Stimulated activated CD4-positive, alpha-beta T cell treated with anti-CD3 and anti-CD28 coated beads, Interleukin-4, amount 100 ng/mL, for 4 hours (primary cell): ENCODE measurements around the gene DMD.

Experiments
- DNase-seq, 2 experiments: peaks; one replicate each; pipeline ENCODE4 v3.0.0-alpha.2; 2020

DMD gene

DNA sequence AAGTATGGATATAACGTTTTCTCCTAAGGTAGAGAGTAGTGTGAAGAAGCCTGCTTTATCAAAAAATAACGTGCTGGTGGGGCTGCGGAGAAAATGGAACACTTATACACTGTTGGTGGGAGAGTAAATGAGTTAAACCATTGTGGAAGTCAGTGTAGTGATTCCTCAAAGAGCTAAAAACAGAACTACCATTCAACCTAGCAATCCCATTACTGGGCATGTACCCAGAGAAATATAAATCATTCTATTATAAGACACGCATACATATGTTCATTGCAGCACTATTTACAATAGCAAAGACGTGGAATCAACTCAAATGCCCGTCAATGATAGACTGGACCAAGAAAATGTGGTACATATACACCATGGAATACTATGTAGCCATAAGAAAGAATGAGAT lies 196.4 kb downstream of the DMD start:
- DNase-seq = no peak

DNA sequence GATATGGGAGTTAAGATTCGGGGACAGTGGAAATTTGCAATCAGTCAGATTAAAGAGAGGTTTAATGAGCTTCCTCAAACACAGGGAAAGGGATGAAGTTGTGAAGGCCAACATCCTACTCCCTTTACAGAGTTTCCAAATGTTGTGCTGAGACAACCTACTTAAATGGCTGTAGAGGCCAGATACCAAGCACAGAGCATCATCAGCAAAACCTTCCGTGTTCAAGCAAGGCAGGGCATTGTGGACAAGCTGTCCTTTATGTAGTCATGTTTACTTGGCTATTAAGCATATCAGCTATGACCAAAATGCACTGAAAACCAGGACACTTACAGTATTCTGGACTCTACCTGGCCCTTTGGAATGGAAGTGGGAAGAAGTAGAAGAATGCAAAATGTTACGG lies 197.3 kb downstream of the DMD start:
- DNase-seq = no peak

DNA sequence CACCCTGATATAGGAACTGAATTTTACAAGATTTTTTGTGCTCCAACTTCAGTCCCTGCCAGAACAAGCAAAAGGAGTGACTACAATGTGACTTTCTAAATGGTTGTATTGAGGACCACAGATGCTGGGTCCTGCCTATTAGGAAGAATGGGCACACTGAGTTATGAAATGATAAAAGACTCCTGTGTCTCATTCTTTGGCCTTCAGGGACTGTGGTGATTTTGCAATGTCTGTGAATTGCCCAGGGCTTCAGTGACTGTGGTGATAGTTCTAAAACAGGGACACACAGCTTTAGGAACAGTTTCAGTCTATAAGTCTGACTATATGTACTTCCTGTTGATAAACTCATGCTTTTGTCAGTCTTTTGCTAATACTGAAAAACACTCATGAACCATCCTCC lies 210.2 kb downstream of the DMD start:
- DNase-seq = no peak

DNA sequence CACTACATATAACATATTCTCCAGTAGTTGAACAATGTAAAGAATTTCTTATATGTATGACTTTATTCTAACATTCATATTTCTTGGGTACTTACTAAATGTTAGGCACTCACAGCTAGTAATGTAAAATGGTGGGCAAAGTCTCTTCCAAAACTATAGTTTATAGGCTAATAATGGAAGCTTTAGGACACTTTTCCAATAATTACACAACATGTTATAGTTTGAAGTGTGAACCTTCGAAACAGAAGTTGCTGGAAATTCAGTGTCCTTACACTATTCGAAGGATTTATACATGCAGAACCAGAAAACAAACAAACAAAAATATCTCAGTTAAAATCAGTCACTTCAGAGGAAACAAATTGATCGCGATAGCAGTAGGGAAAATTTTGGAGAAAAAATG lies 212.6 kb downstream of the DMD start:
- no peak for DNase-seq

DNA sequence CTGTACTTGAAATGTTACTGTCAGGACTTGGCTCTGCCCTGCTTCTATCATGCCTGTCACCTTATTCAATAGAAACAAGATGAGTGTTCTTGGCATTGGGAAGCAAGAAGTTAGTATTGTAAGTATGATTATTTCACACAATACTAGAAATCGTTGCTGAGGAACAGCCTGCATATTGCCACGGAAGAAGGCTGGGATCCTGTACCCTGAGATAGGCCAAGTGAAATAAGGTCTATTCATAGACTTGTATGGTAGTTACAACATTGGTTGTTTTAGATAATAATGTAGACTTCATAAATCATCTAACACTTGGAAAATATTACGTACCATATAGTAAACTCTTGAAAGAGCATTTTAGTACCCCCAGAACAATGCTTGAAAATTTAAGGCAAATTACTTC lies 215.9 kb downstream of the DMD start:
- DNase-seq = no peak

DNA sequence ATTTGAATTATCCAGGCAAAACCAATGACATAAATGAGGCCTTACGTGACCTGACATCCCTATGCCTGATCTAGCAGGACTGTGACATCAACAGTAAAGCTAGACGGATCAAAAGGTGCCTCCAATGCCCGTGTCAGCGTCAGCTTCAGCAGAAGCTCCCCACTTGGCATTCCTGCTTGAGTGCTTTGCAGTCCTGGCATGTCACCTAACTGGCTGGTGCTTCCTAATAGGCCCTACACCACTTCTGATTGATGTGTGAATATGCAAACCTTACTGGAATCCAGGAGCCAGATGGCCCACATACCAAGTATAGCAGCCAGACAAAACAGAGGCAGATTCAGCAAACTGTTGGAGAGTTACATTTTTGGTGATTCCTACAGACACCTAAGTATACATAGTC lies 224.2 kb downstream of the DMD start:
- DNase-seq = no peak

DNA sequence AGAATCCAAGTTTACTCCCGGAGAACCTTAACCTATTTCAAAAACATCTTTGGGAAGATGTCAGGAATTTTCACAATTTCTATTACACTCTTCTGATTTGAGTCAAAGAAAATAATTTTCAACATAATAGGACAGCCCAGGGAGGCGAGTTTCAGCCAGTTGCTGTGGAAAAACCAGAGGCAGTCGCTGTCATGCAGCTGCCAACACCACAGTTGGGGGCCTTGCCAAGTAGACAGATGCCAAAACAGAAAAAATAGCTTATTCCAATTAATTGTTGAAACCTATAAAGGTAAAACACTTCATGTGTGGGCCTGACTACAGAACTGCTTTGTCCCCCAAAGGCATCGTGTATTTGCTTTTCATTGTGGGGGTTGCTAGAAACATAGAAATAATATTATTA lies 225.8 kb downstream of the DMD start:
- no peak for DNase-seq

DNA sequence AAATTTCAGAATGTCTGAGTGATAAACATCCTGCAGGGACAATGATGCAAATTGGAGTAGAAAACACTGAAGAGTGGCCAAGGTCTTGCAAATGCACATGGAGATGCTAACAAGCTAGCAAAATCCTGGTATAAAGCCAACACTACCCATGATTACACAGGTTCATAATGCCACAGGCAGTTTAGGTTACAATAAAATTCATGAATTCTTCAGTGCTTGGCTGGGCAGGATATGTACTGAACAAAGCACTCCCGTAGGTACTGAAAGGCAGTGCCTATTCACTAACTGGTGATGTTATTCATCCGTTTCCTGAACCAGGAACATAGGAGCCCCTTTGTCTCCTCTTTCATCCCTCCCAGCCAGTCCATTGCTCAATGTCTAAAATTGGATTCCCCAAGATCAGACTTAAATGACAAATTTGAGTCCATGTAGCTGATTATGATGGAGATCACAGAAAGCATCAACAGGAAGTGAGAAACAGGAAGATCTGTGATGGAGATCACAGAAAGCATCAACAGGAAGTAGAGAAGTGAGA lies 244.5 kb downstream of the DMD start:
- no peak for DNase-seq

DNA sequence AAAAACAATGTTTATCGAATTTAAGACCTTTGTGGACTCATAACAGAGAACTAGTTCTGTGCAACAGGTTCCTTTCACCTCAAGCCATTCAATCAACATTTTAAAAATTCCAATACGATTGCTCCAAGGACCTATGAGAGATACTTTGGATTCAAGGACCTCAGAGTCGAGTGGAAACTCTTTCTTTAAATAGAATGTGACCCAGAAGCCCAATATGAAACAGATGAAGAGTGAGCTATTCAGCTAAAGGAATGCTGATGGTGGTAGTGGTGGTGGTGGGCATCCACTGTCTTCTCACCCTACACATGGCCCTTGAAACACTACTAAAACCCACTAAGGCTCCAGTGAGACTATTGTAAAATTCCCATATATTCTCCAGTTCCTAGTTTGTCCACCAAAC lies 257.2 kb downstream of the DMD start:
- no peak for DNase-seq

DNA sequence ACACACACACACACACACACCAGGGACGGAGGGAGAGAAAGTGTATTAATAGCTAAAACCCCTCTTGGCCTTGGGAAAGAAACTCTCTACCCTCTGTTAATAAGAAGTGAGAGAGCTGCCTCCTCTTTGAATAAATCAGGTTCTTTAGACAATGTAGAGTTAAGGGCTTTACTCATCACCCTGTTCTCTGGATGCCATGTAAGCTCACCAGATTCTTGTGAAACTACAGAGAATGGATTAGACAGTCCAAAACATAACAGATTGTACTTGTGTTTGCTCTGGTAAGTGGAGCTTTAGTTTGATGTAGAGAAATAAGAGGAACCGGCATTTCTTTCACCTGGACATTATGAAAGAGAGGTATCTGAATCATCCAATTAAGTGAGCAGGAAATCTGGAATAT lies 263.2 kb downstream of the DMD start:
- DNase-seq = no peak

DNA sequence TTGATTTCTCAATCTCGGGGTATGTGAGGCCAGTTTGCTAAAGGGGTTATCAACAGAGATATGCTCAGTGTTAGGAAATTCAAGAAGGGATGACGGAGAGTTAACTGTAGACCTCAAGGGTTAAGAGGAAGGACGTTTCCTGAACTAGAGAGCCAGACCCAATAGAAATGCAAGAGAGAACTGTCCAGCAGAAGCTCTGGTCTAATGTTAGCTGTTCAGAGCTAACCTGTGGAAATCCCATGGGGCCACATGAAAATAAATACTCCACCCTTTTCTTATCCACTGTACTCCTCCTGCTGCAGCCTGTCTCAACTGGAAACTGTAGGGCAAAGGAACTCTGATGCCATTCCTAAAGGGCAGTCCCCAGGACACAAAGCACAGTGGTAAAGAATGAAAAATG lies 274.3 kb downstream of the DMD start:
- DNase-seq = no peak

DNA sequence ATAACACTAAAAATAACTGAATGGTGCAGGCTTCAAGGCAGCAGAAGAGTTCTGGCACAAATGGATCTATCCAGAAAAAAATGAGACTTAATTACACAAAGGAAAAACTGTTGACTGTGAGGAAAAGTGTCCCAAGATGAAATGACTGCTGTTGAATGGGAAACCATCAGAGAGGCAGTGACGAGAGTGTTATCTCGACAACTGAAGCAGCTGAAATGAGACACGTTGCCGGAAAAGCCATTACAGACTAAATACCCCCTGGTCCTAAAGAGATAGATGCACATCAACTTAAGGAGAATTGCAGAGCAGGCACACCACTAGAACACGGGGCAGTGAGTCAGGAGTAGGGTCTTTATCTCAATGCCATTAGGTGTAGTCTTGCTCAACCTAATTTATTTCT lies 277.8 kb downstream of the DMD start:
- DNase-seq = no peak

DNA sequence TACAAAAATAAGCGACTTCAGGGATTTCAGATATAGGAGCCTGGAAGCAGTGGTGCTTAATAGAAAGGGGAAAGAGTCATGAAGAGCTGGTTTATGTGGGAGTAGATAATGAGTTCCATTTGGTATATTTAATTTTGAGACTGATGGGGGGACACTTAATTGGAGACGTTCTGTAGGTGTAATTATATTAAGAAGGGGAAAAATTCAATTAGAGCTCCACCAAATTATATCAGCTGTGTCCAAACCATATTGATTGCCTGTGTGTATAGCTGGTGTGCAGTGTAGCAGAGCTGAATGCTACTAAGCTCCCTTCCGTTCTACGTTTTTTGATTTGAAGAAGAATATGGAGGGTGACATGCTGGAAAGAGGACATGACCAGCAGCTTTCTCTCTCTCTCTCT lies 282.3 kb downstream of the DMD start:
- no peak for DNase-seq

DNA sequence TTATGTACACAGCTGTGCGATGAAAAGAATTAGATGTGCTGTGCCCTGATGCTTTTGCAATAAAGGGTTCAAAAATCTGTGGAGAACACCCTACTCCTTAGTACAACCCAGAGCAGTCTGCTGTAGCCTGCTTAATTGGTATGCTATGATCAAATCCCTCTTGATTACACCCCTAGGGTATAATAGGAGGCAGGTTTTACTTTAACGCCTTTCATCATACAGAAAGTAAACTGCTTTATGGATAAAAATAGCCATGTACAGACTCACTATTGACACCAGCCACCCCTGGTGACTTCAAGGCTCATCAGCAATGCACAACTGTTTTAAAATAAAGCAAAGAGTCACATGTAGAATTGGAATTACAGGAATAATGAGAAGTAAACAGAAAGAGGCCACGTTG lies 315.3 kb downstream of the DMD start:
- no peak for DNase-seq

DNA sequence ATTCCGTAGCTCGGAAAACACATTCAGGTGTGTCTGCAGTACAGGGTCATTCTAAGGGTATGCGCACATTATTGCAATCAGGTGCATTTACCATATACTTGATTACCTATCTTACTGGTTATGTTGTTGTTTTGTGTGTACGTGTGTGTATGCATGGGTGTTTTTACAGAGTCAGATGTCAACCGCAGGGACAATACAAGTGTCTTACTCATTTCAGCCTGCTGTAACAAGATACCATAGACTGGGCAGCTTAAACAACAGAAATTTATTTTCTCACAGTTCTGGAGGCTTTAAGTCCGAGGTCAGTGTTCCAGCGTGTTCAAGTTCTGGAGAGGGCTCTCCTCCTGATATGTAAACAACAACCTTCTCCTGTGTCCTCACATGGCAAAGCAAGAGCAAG lies 316.7 kb downstream of the DMD start:
- no peak for DNase-seq

DNA sequence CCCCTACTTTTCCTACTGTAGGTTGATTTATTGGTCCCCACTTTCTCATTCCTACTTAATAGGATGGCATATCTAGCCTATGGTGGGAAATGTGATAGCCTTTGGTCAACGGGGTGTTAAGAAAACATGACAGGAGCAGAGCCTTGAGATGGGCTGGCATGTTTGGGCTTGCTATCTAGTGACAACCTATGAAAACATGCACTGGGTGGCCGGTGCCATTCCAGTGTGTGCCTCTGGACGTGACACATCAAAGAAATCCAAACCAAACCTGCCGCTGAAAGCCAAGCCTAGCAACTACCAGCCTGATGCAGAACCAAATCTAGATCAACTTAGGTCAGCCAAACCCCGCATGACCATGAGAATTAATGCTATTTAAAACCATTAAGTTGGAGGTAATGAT lies 317.6 kb downstream of the DMD start:
- DNase-seq = no peak

DNA sequence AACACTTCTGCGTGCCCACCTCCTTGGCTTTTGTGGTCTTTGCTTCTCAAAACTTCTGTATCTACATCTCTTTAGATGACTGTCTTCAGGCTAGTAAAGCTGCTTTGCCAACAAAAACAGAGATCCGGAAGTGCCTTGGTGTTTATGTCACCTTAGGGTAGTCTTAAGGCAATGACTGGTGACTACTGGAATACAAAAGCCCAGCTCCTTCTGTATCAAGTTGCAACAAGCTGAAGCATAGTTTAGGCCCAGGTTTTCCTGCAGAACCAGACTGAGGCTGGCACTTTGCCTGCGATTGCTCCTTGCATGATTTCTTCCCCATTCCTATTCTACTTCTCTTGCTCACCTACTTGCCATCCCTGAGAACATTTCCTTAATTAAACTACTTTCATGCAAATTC lies 333.8 kb downstream of the DMD start:
- DNase-seq = no peak

DNA sequence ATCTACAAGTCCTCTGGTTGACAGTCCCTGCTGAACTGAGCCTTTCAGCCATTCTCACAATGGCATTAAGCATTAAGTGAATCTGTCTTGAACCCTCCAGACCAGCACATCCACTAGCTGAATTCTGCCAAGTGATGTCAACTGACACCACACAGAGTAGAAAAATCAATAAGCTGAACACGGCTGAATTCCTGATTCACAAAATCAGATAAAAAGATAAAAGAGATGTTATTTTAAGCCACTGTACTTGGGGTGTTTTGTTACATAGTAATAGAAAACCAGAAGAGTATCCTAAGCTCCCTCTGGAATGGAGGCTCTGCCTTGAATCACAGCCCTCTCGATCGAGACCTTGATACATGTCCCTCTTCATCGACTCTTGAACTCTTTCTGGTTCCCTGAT lies 336.5 kb downstream of the DMD start:
- no peak for DNase-seq

DNA sequence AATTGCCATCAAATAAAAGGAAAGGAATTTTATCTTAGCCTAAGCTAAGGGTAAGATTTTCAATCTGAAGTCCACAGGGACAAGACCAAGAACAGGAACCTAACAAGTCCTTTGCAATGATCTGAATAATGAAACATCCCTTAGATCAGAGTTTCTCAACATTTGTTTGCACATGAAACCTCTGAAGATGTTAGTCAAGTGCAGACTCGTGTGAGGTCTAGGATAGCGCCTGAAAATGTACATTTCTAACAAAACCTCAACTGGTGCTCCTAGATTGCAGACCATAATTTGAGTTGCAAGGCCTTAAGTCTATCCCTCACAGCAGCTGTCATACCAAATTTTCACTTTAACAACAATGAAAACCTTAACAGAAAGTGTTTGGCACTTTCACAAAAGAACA lies 337.6 kb downstream of the DMD start:
- no peak for DNase-seq

DNA sequence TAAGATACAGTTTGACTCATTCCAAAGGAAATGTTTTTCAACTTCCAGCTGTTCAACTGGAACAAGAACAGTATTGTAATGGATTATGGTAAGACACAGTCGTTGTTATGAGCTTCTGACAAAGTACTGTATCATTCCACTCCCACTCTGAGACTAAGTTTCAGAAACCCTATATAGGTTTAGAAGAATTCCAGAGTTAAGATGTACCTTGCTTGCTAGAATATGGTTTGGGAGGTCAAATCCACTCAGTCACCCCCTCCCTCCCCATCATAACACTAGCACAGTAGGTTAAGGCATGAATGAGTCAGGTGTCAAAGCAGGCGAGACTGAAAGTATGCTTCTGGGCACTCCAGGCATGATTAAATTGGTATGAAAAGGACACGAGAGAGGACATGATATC lies 339.7 kb downstream of the DMD start:
- no peak for DNase-seq

DNA sequence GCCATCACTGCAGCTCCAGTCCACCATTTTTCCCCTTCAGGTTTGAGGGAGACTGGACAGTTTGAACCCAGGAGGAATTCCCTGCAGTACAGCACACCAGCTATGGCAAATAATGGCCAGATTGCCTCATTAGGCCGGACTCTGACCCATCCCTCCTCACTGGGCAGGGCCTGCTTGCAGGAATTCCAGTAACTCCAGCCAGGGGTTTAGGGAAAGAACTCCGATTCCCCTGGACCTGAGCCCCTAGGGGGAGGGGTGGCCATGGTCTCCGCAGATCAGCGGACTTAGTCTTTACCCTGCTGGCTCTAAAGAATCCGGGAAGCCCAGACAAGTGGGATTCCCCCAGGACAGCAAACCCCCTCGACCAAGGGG lies 342.8 kb downstream of the DMD start:
- DNase-seq = no peak

DNA sequence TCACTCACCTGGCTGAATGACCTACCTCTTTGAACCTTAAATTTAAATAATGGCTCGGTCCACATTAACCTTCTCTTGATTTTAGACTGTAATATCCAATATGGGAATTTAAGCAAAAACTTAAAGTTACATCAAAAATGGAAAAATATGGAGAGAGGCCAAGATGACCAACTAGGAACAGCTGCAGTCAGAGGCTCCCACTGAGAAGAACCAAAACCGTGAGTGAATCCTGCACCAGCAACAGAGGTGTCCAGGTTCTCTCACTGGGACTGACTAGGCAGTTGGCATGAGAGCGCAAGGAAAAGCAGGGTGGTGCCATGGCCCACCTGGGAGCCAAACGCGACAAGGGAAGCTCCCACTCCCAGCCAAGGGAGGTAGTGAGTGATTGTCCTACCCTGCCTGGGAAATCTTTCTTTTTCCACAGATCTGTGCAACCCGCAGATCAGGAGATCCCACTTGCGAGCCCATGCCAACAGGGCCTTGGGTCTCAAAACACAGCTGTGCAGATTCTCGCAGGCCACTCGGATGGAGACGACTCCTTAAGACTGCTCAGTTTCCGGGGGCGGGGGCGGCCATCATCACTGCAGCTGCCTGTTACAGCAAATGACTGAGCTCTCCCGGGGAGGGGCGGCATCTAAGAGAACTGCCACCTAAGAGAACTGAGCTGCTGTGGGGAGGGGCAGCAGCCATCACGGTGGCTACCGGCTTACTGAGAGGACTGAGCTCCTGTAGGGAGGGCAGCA lies 343.4 kb downstream of the DMD start:
- no peak for DNase-seq

DNA sequence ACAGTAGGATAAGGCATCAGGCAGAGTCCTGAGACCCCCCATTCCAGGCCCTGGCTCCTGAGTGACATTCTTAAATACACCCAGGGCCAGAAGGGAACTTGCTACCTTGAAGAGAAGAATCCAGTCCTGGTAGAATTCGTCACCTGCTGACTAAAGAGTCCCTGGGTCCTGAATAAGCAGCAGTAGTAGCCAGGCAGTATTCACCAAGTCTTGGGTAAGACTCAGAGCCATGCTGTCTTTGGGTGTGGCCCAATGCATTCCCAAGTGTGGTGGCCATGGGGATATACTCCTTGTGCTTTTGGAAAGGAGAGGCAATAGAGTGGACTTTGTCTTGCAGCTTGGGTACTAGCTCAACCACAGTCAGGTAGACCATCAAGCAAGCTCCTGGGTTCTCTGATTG lies 359.1 kb downstream of the DMD start:
- DNase-seq = no peak

DNA sequence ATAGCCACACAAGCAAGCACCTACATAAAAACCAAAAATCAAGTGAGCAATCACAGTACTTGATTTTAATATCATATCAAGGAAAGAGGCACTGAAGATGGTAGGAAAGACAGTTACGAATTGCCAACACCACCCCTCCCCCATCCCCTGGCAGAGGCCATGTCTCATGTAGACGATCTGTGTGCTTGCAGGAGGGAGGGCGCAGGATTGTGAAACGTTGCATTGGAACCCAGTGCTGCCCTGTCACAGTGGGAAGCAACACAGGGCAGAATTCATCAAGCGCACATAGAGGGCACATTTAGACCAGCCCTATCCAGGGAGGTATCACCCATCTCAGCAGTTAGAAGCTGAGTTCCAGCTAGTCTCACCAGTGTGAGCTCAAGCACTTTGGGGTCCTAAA lies 359.8 kb downstream of the DMD start:
- no peak for DNase-seq

DNA sequence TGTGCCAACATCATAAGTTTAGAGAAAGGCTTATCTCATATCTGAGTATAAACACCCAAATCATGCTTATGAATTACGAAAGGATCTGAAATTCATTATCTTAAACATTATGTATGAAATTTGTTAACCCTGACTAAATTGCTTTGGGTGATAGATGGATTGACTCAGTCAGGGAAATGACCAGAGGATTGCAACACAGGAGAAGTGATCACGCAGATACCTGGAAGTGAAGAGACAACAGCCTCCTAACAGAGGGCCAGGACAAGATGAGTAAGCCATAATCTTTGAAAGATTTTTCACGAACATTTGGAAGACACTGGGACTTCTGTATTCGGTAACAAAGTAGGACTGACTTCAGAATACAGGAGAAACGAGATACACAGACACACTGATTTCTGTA lies 363.4 kb downstream of the DMD start:
- no peak for DNase-seq

DNA sequence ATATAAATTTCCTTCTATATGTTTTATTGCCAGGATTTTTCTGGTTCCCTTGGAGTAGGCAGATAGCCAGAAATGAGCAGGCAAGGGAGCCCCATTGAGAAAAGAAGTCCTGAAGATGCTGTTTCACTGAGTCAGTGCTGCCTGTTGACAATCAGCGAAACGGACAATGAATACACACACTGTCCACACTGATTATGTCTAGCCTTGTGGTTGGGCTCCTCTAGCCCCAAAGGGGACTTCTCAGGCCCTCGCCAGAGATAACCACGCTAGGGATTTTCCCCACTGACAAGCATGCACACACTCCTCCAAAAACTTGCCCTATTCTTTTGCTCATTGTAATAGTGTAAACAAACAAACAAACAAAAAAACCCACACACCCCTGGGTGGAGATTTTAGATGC lies 369.3 kb downstream of the DMD start:
- DNase-seq = no peak
